PC-3 (cell line): ENCODE measurements around the gene ZYX.

Experiments
- CTCF ChIP-seq: fragments of 300-600 bp; sonication (generic); conservative IDR thresholded peaks from 2 replicates; pipeline ENCODE4 v1.5.1; 2017; ENCODE audit warnings: antibody characterized with exemption, low read depth, mild to moderate bottlenecking, low read length
- EZH2 ChIP-seq: fragments of 300-600 bp; sonication (generic); IDR thresholded peaks from one replicate; pipeline ENCODE4 v1.6.1; 2017; ENCODE audit warnings: antibody characterized with exemption, mild to moderate bottlenecking, low read length; ENCODE audit not compliant: unreplicated experiment

- no peak for TF ChIP-seq CTCF
- no peak for TF ChIP-seq EZH2
Measured at GRCh38 chr7:143393267-143394041, 12.3 kb downstream of the ZYX start.
